ENCODE results near the gene RNF212B. TPM values are rescaled to one million over a fixed set of nuclear protein-coding genes. Genes with fewer than 3 reads are reported as not detected.
"Not testable (repeated sequence)": the region's sequence is repeated elsewhere in the genome, so short reads cannot be mapped to it uniquely, and the experiment has no call there.

Gene RNF212B
- not detected in 3 replicates for total RNA-seq
- long read RNA-seq, partial matches to known transcripts = 0 of 1 reads
- long read RNA-seq, other reads (novel, unspliced or antisense) = 1 of 1 reads

GRCh38 chr14:23237772-23238594 lies at the start of gene RNF212B:
Gene RNF212B, plus strand, starts transcription at chr14:23237936. Its CDS starts 2,410 bp downstream, at chr14:23240346.
- DNase-seq (ENCODE audit: low spot score) = peak; percentile 95
- H3K27ac Mint-ChIP-seq (ENCODE audit: unreplicated experiment) = peak within 1 kb of the TSS; percentile 28
- no peaks in the 10 kb centered on the region for H3K9me3 Mint-ChIP-seq (ENCODE audit: low read depth)
- H3K4me1 Mint-ChIP-seq (ENCODE audit: low read depth) = peaks cover 8% of the 10 kb centered on the region
- no peak for TF ChIP-seq CTCF (IDR thresholded peaks at IDR 0.05)
- H3K4me3 Mint-ChIP-seq (ENCODE audit: unreplicated experiment) = peak within 1 kb of the TSS; percentile 72
- no peaks in the 10 kb centered on the region for H3K36me3 Mint-ChIP-seq (ENCODE audit: low read depth)
- H3K27me3 Mint-ChIP-seq (ENCODE audit: low read depth) = peaks cover 19% of the 10 kb centered on the region

GRCh38 chr14:23193432-23193831 lies 44.3 kb upstream of the RNF212B start:
- Mint-ChIP-seq H3K4me3 (ENCODE audit: unreplicated experiment) (no peak overlapping the region), H3K4me1 (ENCODE audit: low read depth) (peaks cover 6% of the 10 kb centered on the region)
- DNase-seq (ENCODE audit: low spot score) = no peak

GRCh38 chr14:23195552-23196101 lies 42.1 kb upstream of the RNF212B start:
- no peak for TF ChIP-seq CTCF (IDR thresholded peaks at IDR 0.05)
- peaks cover 8% of the 10 kb centered on the region for H3K9me3 Mint-ChIP-seq (ENCODE audit: low read depth)
- no peak overlapping the region for H3K4me3 Mint-ChIP-seq (ENCODE audit: unreplicated experiment)
- DNase-seq (ENCODE audit: low spot score) = no peak
- H3K36me3 Mint-ChIP-seq (ENCODE audit: low read depth) = peaks cover 6% of the 10 kb centered on the region
- H3K27me3 Mint-ChIP-seq (ENCODE audit: low read depth) = peaks cover 25% of the 10 kb centered on the region
- H3K4me1 Mint-ChIP-seq (ENCODE audit: low read depth) = peaks cover 6% of the 10 kb centered on the region
- H3K27ac Mint-ChIP-seq (ENCODE audit: unreplicated experiment) = no peak overlapping the region

More at GRCh38 chr14:23193432-23193831, 44.3 kb upstream of the RNF212B start:
- Mint-ChIP-seq H3K27ac (ENCODE audit: unreplicated experiment) (no peak overlapping the region), H3K36me3 (ENCODE audit: low read depth) (peaks cover 6% of the 10 kb centered on the region), H3K27me3 (ENCODE audit: low read depth) (peaks cover 27% of the 10 kb centered on the region), H3K9me3 (ENCODE audit: low read depth) (peaks cover 8% of the 10 kb centered on the region)
- no peak for TF ChIP-seq CTCF (IDR thresholded peaks at IDR 0.05)

GRCh38 chr14:23196487-23196886 lies 41.2 kb upstream of the RNF212B start:
- H3K4me1 Mint-ChIP-seq (ENCODE audit: low read depth); H3K27ac Mint-ChIP-seq (ENCODE audit: unreplicated experiment); H3K4me3 Mint-ChIP-seq (ENCODE audit: unreplicated experiment); H3K36me3 Mint-ChIP-seq (ENCODE audit: low read depth); DNase-seq (ENCODE audit: low spot score); H3K9me3 Mint-ChIP-seq (ENCODE audit: low read depth): not testable (repeated sequence)
- peaks cover 22% of the 10 kb centered on the region for H3K27me3 Mint-ChIP-seq (ENCODE audit: low read depth)

GRCh38 chr14:23199141-23199540 lies 38.6 kb upstream of the RNF212B start:
- not testable (repeated sequence) for H3K4me1 Mint-ChIP-seq (ENCODE audit: low read depth); DNase-seq (ENCODE audit: low spot score); H3K9me3 Mint-ChIP-seq (ENCODE audit: low read depth); H3K4me3 Mint-ChIP-seq (ENCODE audit: unreplicated experiment); H3K36me3 Mint-ChIP-seq (ENCODE audit: low read depth); H3K27ac Mint-ChIP-seq (ENCODE audit: unreplicated experiment)
- peaks cover 19% of the 10 kb centered on the region for H3K27me3 Mint-ChIP-seq (ENCODE audit: low read depth)

- no peak overlapping the region for H3K27ac Mint-ChIP-seq (ENCODE audit: unreplicated experiment)
- TF ChIP-seq CTCF (IDR thresholded peaks at IDR 0.05) = no peak
- no peak overlapping the region for H3K4me3 Mint-ChIP-seq (ENCODE audit: unreplicated experiment)
- no peaks in the 10 kb centered on the region for H3K4me1 Mint-ChIP-seq (ENCODE audit: low read depth)
- H3K9me3 Mint-ChIP-seq (ENCODE audit: low read depth) = peaks cover 4% of the 10 kb centered on the region
- no peaks in the 10 kb centered on the region for H3K36me3 Mint-ChIP-seq (ENCODE audit: low read depth)
- peaks cover 14% of the 10 kb centered on the region for H3K27me3 Mint-ChIP-seq (ENCODE audit: low read depth)
- no peak for DNase-seq (ENCODE audit: low spot score)
These were observed 35.7 kb upstream of the RNF212B start for GRCh38 chr14:23202001-23202400.
